Stimulated activated CD8-positive, alpha-beta memory T cell treated with anti-CD3 and anti-CD28 coated beads, Interleukin-7, amount 100 ng/mL, for 4 hours (primary cell): ENCODE measurements around the gene DNMBP.

Experiments
- DNase-seq, 2 donors: peaks; one replicate each; pipeline ENCODE4 v3.0.0-alpha.2; 2020; ENCODE audit warnings: low read depth in 2 of 2

The DNMBP gene

DNA sequence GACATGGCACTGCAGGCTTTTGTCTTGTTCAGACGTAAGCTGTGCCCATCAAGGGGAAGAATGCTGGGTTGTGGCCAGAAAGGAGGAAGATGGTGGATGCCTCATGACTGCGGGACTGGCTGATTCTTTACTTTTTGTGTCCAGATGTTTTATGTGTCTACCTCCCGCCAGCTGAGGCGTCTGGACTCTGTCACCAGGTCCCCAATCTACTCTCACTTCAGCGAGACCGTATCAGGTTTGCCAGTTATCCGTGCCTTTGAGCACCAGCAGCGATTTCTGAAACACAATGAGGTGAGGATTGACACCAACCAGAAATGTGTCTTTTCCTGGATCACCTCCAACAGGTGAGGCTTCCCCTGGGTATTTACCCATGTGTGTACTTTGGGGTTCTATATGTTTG is 173.8 kb downstream of the DNMBP start:
- no peak for DNase-seq

DNA sequence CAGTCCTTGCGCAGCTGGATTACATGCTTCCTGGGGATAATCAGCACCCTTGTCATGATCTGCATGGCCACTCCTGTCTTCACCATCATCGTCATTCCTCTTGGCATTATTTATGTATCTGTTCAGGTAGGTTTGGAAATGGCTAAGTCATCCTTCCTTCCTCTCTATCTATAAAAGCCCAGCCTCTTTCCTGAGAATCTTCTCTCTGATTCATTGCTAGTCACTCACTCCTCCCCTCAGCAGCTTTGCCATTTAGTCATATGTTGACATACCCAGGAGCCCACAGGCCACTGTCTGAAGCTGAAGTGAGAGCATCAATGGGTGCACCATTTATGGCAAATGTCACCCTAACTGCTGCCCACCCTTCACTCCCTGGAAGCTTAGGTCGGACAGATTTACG is 175.3 kb downstream of the DNMBP start:
- no peak for DNase-seq

DNA sequence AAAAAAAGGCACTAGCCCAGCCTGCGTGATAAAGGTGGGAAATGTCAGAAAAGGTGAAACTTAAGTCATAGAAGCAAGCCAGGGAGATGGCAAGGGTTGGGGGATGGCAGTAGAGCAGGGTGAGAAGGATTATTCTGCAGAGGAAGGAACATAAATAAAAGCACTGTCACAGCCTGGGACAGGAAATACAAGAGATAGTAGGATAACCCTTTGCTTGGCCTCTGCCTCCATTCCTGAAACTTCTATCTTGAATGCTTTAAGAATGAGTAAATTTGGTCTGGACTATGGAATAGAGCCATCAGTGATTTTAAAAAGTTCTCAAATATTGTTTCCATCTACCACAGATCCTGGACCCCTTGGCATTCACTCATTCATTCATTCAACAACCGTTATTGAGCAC is 177.3 kb downstream of the DNMBP start:
- no peak for DNase-seq

DNA sequence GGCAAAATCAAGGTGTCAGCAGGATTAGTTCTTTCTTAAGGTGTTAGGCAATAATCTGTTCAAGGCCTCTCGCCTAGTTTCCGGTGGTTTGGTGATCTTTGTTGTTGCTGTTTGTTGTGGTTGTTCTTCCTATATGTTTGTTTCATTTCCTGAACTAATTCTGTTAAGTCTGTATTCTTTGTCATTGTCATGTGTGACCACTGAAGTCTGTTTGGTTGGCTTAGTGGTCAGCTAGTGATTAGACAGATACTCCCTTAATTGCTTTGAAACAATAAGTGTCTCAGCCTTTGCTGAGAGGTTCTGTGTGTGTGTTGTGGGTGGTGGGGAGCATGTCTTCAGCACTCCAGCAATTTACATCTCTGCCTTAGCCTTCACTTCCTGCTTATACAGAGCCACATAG is 181.3 kb downstream of the DNMBP start:
- no peak for DNase-seq

DNA sequence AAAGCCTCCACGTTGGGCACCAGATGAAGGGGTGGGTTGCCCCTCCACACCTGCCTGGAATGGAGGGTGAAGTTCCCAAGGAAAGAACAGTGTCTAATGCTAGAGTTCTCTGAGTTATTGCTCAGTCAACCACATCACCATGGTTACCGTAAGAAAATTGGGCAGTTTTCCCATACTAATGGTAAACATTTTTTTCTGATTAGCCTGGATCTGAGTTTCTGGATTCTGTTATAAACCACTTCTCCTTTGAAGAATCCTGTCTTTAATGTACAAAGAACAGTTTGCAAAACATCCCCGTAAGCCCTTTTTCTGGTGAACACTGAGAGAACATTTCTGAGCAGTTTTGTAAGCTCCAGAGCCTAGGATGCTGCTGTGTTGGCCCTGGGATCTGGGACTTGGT is 181.8 kb downstream of the DNMBP start:
- DNase-seq, result no peak
